K562 (cell line): ENCODE data around the gene ATP6V1F. TPM values are rescaled to one million over a fixed set of nuclear protein-coding genes. Genes with fewer than 3 reads are reported as not detected.
A peak's percentile ranks its signal among the peaks of the same experiment; 100 is the strongest.

Experiments used
- CAMTA2 ChIP-seq: fragments of 250-450 bp; sonication (Bioruptor Pico); conservative IDR thresholded peaks from 2 replicates; pipeline ENCODE4 v1.5.1; 2022
- ELF1 ChIP-seq: fragments of 200-800 bp; sonication (Bioruptor generic); IDR thresholded peaks from 2 replicates; pipeline ENCODE4 v1.6.1; 2016; ENCODE audit warnings: missing genetic modification characterization, missing compliant biosample characterization
- MYNN ChIP-seq, 2 experiments: sonication (generic); formaldehyde crosslinking in 1 of 2; IDR thresholded peaks; 2 replicates each; pipeline versions ENCODE4 v1.5.0 to v1.6.1; 2016 to 2020; ENCODE audit warnings: antibody characterized with exemption in 1 of 2, missing genetic modification reagents in 1 of 2
- PBX2 ChIP-seq, 2 experiments: IDR thresholded peaks in 1 of 2; conservative IDR thresholded peaks in 1 of 2; 2 replicates each; pipeline ENCODE4 v1.6.1; 2016; ENCODE audit warnings: low read depth in 2 of 2, mild to moderate bottlenecking in 1 of 2, missing compliant biosample characterization in 1 of 2, missing genetic modification characterization in 1 of 2, moderate library complexity in 1 of 2
- RBM15 ChIP-seq: fragments of 200-400 bp; formaldehyde crosslinking; IDR thresholded peaks from 2 replicates; pipeline ENCODE4 v1.6.1; 2018; ENCODE audit warnings: mild to moderate bottlenecking, low read length, moderate library complexity; ENCODE audit not compliant: insufficient read depth
- SAP30 ChIP-seq: fragments of 200-600 bp; sonication (generic); IDR thresholded peaks from 2 replicates; pipeline ENCODE4 v1.6.1; 2012; ENCODE audit warnings: borderline replicate concordance, low read depth, mild to moderate bottlenecking, moderate library complexity, low read length, control low read depth, inconsistent platforms; ENCODE audit not compliant: insufficient read depth, poor library complexity, severe bottlenecking
- STAT5B ChIP-seq: fragments of 250-450 bp; sonication (Bioruptor Pico); IDR thresholded peaks from 2 replicates; pipeline ENCODE4 v1.8.0; 2021; ENCODE audit warnings: mild to moderate bottlenecking, inconsistent platforms
- TAF7 ChIP-seq: fragments of 450-650 bp; IDR thresholded peaks from 2 replicates; pipeline ENCODE4 v1.6.1; 2016; ENCODE audit warnings: missing genetic modification characterization, missing compliant biosample characterization
- ZFX ChIP-seq: sonication (generic); formaldehyde crosslinking; IDR thresholded peaks from 2 replicates; pipeline ENCODE4 v1.8.0; 2022; ENCODE audit warnings: mild to moderate bottlenecking, missing genetic modification reagents, moderate library complexity
- ZKSCAN8 ChIP-seq: fragments of 200-800 bp; sonication (Bioruptor generic); IDR thresholded peaks from 2 replicates; pipeline ENCODE4 v1.6.1; 2016; ENCODE audit warnings: missing genetic modification characterization, missing compliant biosample characterization
- ZNF224 ChIP-seq: sonication (generic); formaldehyde crosslinking; IDR thresholded peaks from 2 replicates; pipeline ENCODE4 v1.8.0; 2022; ENCODE audit warnings: mild to moderate bottlenecking, missing genetic modification reagents
- ZNF707 ChIP-seq: fragments of 250-450 bp; sonication (Bioruptor Pico); conservative IDR thresholded peaks from 2 replicates; pipeline ENCODE4 v1.8.0; 2022; ENCODE audit warnings: inconsistent platforms, mild to moderate bottlenecking, moderate library complexity
- polyA plus RNA-seq, 8 experiments: library from polyadenylated mRNA; depleted of rRNA in 4 of 8; stranded (reverse) in 5 of 8; unstranded in 3 of 8; fragments of >200 nt; fragmentation: Nextera tagmentation in 2 of 8; fragmentation: Illumina TruSeq in 1 of 8; extraction: Ambion mirVana in 2 of 8; extraction: Trizol in 1 of 8; gene quantifications; 2 replicates each; pipeline versions ENCODE4 v1.2.1 to v1.2.3, GENCODE V29; 2011 to 2014; ENCODE audit warnings: inconsistent platforms in 1 of 8, missing spikeins in 1 of 8
- total RNA-seq, 7 experiments: library from RNA; depleted of rRNA in 6 of 7; stranded (reverse); fragments of >200 nt in 6 of 7; fragmentation: Illumina TruSeq in 2 of 7; extraction: Trizol in 2 of 7; gene quantifications; 2 replicates each; pipeline versions ENCODE4 v1.2.1 to v1.2.3, GENCODE V29; 2011 to 2021; ENCODE audit warnings: low replicate concordance in 1 of 7
- TF ChIP-seq, protein P1 (sequence below): fragments of 200-800 bp; sonication (Bioruptor generic); IDR thresholded peaks from 2 replicates; pipeline ENCODE4 v1.6.1; 2017; ENCODE audit warnings: missing genetic modification characterization, missing compliant biosample characterization
- TF ChIP-seq, protein P2 (sequence below), 2 experiments: fragments of 200-800 bp in 1 of 2; sonication (Bioruptor generic) in 1 of 2; sonication (generic) in 1 of 2; formaldehyde crosslinking in 1 of 2; IDR thresholded peaks in 1 of 2; conservative IDR thresholded peaks in 1 of 2; 2 replicates each; pipeline versions ENCODE4 v1.5.0 to v1.6.1; 2016 to 2020; ENCODE audit warnings: missing compliant biosample characterization in 1 of 2, missing genetic modification characterization in 1 of 2, missing genetic modification reagents in 1 of 2
- TF ChIP-seq, protein P3 (sequence below): fragments of 450-650 bp; IDR thresholded peaks from 2 replicates; pipeline ENCODE4 v1.6.1; 2018; ENCODE audit not compliant: partially characterized antibody

The ATP6V1F gene
- total and polyA plus RNA-seq, 9 of the 15 experiments (the other 6 are each of a cell fraction or from before 2014, with no cell fraction given), result 206 to 1,123 (median 542) TPM

GRCh38 chr7:128831994-128832879 is 30.4 kb upstream of the ATP6V1F start (continued):
- TF ChIP-seq PBX2 (CRISPR knock-in tag; IDR thresholded peaks at IDR 0.05; ENCODE audit: low read depth) (peak; percentile 40), PBX2 (tag; conservative IDR thresholded peaks at IDR 0.05; ENCODE audit: low read depth) (peak; percentile 55), CAMTA2 (CRISPR knock-in tag) (peak; percentile 9; the same call in 1 of the 2 replicates), ELF1 (no peak), ZNF224 (CRISPR knock-in tag) (no peak), RBM15 (no peak), STAT5B (CRISPR knock-in tag) (no peak), MYNN (IDR thresholded peaks at IDR 0.05) (peak; percentile 85; the same call in 1 of the 2 replicates), MYNN (CRISPR knock-in tag; IDR thresholded peaks at IDR 0.05) (no peak), ZKSCAN8 (CRISPR knock-in tag) (0 out of 2 replicates have a peak, but pooled peaks have one; percentile 33), ZFX (CRISPR knock-in tag) (0 out of 2 replicates have a peak, but pooled peaks have one; percentile 37), TAF7 (tag) (0 out of 2 replicates have a peak, but pooled peaks have one; percentile 44), SAP30 (peak; percentile 84), ZNF707 (no peak)
- TF ChIP-seq, protein P1, sequence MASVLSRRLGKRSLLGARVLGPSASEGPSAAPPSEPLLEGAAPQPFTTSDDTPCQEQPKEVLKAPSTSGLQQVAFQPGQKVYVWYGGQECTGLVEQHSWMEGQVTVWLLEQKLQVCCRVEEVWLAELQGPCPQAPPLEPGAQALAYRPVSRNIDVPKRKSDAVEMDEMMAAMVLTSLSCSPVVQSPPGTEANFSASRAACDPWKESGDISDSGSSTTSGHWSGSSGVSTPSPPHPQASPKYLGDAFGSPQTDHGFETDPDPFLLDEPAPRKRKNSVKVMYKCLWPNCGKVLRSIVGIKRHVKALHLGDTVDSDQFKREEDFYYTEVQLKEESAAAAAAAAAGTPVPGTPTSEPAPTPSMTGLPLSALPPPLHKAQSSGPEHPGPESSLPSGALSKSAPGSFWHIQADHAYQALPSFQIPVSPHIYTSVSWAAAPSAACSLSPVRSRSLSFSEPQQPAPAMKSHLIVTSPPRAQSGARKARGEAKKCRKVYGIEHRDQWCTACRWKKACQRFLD (CRISPR knock-in tag), result peak; percentile 80
- TF ChIP-seq, protein P2, sequence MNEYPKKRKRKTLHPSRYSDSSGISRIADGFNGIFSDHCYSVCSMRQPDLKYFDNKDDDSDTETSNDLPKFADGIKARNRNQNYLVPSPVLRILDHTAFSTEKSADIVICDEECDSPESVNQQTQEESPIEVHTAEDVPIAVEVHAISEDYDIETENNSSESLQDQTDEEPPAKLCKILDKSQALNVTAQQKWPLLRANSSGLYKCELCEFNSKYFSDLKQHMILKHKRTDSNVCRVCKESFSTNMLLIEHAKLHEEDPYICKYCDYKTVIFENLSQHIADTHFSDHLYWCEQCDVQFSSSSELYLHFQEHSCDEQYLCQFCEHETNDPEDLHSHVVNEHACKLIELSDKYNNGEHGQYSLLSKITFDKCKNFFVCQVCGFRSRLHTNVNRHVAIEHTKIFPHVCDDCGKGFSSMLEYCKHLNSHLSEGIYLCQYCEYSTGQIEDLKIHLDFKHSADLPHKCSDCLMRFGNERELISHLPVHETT (CRISPR knock-in tag; conservative IDR thresholded peaks at IDR 0.05 in 1 of 2, IDR thresholded peaks at IDR 0.05 in 1 of 2), result peak in 1 of 2 experiments; percentile 55; a peak in 2 of 4 replicates
- TF ChIP-seq, protein P3, sequence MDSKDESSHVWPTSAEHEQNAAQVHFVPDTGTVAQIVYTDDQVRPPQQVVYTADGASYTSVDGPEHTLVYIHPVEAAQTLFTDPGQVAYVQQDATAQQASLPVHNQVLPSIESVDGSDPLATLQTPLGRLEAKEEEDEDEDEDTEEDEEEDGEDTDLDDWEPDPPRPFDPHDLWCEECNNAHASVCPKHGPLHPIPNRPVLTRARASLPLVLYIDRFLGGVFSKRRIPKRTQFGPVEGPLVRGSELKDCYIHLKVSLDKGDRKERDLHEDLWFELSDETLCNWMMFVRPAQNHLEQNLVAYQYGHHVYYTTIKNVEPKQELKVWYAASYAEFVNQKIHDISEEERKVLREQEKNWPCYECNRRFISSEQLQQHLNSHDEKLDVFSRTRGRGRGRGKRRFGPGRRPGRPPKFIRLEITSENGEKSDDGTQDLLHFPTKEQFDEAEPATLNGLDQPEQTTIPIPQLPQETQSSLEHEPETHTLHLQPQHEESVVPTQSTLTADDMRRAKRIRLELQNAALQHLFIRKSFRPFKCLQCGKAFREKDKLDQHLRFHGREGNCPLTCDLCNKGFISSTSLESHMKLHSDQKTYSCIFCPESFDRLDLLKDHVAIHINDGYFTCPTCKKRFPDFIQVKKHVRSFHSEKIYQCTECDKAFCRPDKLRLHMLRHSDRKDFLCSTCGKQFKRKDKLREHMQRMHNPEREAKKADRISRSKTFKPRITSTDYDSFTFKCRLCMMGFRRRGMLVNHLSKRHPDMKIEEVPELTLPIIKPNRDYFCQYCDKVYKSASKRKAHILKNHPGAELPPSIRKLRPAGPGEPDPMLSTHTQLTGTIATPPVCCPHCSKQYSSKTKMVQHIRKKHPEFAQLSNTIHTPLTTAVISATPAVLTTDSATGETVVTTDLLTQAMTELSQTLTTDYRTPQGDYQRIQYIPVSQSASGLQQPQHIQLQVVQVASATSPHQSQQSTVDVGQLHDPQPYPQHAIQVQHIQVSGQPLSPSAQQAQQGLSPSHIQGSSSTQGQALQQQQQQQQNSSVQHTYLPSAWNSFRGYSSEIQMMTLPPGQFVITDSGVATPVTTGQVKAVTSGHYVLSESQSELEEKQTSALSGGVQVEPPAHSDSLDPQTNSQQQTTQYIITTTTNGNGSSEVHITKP, result peak; percentile 15
